Smooth muscle cell (in vitro differentiated cells): ENCODE measurements around the gene FBXO15. TPM values are rescaled to one million over a fixed set of nuclear protein-coding genes. Genes with fewer than 3 reads are reported as not detected.

Experiments
- DNase-seq: peaks from one replicate; lab custom pipeline; 2025; ENCODE audit not compliant: unreplicated experiment; lab: John Stamatoyannopoulos, UW
- H2AFZ ChIP-seq: fragments of 200-600 bp; sonication (generic); 2 replicates; pipeline ENCODE4 v1.6.0; 2016; ENCODE audit warnings: antibody characterized with exemption, low read depth, mild to moderate bottlenecking
- H3F3A ChIP-seq: fragments of 200-600 bp; sonication (generic); 2 replicates; pipeline ENCODE4 v1.6.0; 2017; ENCODE audit warnings: antibody characterized with exemption, low read depth
- H3K27ac ChIP-seq: fragments of 200-600 bp; sonication (generic); 2 replicates; pipeline ENCODE4 v1.5.1; 2016; ENCODE audit warnings: low read depth, mild to moderate bottlenecking
- H3K27me3 ChIP-seq: fragments of 200-600 bp; sonication (generic); 2 replicates; pipeline ENCODE4 v1.6.1; 2016; ENCODE audit warnings: low read depth, mild to moderate bottlenecking
- H3K36me3 ChIP-seq: fragments of 200-600 bp; sonication (generic); 2 replicates; pipeline ENCODE4 v1.5.1; 2016; ENCODE audit warnings: low read depth
- H3K4me1 ChIP-seq: fragments of 200-600 bp; sonication (generic); 2 replicates; pipeline ENCODE4 v1.5.1; 2016; ENCODE audit warnings: low read depth
- H3K4me2 ChIP-seq: fragments of 200-600 bp; sonication (generic); 2 replicates; pipeline ENCODE4 v1.6.0; 2016; ENCODE audit warnings: mild to moderate bottlenecking
- H3K4me3 ChIP-seq: fragments of 200-600 bp; sonication (generic); 2 replicates; pipeline ENCODE4 v1.5.1; 2016; ENCODE audit warnings: mild to moderate bottlenecking
- H3K79me2 ChIP-seq: fragments of 200-600 bp; sonication (generic); 2 replicates; pipeline ENCODE4 v1.6.0; 2016; ENCODE audit warnings: low read depth, mild to moderate bottlenecking
- H3K9ac ChIP-seq: fragments of 200-600 bp; sonication (generic); 2 replicates; pipeline ENCODE4 v1.6.0; 2016; ENCODE audit warnings: low read depth
- H3K9me3 ChIP-seq: fragments of 200-600 bp; sonication (generic); replicated peaks from 2 replicates; pipeline ENCODE4 v1.5.1; 2016; ENCODE audit warnings: low read depth
- H4K20me1 ChIP-seq: fragments of 200-600 bp; sonication (generic); 2 replicates; pipeline ENCODE4 v1.6.0; 2016; ENCODE audit warnings: low read depth
- CTCF ChIP-seq: fragments of 200-600 bp; sonication (generic); IDR thresholded peaks from 2 replicates; pipeline ENCODE4 v1.5.1; 2017; ENCODE audit warnings: borderline replicate concordance, mild to moderate bottlenecking, antibody characterized with exemption; ENCODE audit not compliant: insufficient read depth, poor library complexity, severe bottlenecking
- WGBS: methylation state at CpG from one replicate; pipeline ENCODE4 v1.1.7; 2016; ENCODE audit warnings: low lambda C conversion rate; 5-methylcytosine and 5-hydroxymethylcytosine counted together
- polyA plus RNA-seq: library from polyadenylated mRNA; unstranded; fragments of >200 nt; fragmentation: Nextera tagmentation; extraction: Ambion mirVana; gene quantifications from 2 replicates; pipeline ENCODE4 v1.2.1, GENCODE V29; 2016
- total RNA-seq: library from RNA; depleted of rRNA; stranded (reverse); fragments of >200 nt; gene quantifications from 2 replicates; pipeline ENCODE4 v1.2.3, GENCODE V29; 2014

Gene FBXO15
- total and polyA plus RNA-seq, 2 experiments from 2014 or later = 2.2 to 7.8 TPM

DNA sequence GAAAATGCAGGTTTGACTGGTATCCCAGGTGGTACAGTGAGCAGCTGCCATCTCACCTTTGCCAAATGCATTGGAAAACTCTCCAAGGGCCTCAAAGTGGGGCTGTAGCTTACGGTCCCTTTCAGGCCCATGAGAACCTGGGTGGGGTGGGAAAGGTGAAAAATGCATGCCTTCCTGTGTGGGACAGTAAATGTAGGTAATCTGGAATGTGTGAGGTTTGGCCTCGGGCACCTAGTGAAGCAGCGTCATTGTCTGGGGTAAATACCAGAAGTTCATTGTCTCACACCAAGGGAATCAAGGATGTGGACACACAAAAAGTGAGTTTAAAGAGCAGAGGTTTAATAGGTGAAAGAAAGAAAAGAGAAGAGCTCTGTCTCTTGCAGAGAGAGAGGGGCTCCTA is 37.2 kb upstream of the FBXO15 start:
- H3K4me2 ChIP-seq = no peak overlapping the region
- H3K4me3 ChIP-seq = no peak overlapping the region
- 51% methylated on average over 3 of the region's 3 CpGs for WGBS
- H3K79me2 ChIP-seq = no peaks in the 10 kb centered on the region
- H3K9ac ChIP-seq = no peak overlapping the region
- H3K27me3 ChIP-seq = no peaks in the 10 kb centered on the region
- no peaks in the 10 kb centered on the region for H4K20me1 ChIP-seq
- no peak for TF ChIP-seq CTCF
- H3K27ac ChIP-seq = no peak overlapping the region
- DNase-seq = no peak
- no peak overlapping the region for H2AFZ ChIP-seq
- H3K36me3 ChIP-seq = no peaks in the 10 kb centered on the region
- no peaks in the 10 kb centered on the region for H3F3A ChIP-seq
- no peaks in the 10 kb centered on the region for H3K9me3 ChIP-seq
- H3K4me1 ChIP-seq = peaks cover 7% of the 10 kb centered on the region

DNA sequence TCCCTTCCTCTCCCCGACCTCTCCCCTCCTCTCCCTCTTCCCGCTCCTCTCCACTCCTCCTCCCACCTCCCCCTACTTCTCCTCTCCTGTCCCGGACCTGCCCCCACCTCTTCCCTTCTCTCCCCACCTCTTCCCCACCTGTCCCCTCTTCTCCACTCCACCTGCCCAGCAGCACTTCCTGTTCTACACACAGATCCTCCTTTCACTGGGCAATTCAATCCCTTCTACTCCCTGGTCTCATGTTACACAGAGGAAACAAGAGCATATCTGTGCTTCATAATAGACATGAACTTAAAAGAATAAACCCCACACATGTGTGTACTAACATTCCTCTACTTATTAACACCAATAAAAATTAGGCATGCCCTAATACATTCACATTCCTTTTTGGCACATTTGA is 35.5 kb upstream of the FBXO15 start:
- no CpG with 5 or more reads among the region's 3 CpGs for WGBS
- DNase-seq = no peak
- no peak overlapping the region for H3K9ac ChIP-seq
- peaks cover 7% of the 10 kb centered on the region for H3K4me1 ChIP-seq
- no peak overlapping the region for H3K27ac ChIP-seq
- H3K9me3 ChIP-seq = no peaks in the 10 kb centered on the region
- H3F3A ChIP-seq = no peaks in the 10 kb centered on the region
- H3K36me3 ChIP-seq = no peaks in the 10 kb centered on the region
- no peak overlapping the region for H2AFZ ChIP-seq
- no peaks in the 10 kb centered on the region for H4K20me1 ChIP-seq
- no peak for TF ChIP-seq CTCF
- no peaks in the 10 kb centered on the region for H3K79me2 ChIP-seq
- H3K4me2 ChIP-seq = no peak overlapping the region
- H3K4me3 ChIP-seq = no peak overlapping the region
- H3K27me3 ChIP-seq = no peaks in the 10 kb centered on the region

DNA sequence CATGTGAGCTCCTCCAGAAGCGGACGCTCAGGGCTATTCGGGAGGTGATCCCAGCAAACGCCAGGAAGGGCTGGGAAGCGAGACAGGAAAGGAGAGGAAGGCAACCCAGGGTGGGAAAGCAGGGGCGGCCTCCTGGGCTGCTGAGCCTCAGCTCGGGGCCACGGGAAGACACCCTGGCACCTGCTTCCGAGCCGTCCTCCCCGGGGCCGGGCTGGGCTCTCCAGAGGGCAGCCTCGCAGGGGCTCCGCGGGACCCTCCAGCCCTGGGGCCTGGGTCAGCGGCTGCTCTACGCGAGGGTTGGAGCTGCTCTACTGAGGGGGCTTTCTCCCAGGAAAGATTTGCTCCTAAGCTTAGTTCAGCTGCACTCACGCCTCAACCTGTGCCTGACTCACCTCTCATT is 34.7 kb upstream of the FBXO15 start:
- TF ChIP-seq CTCF = no peak
- Histone ChIP-seq H3K9me3 (no peaks in the 10 kb centered on the region), H3K79me2 (no peaks in the 10 kb centered on the region), H3K27ac (no peak overlapping the region), H3K9ac (no peak overlapping the region), H3F3A (no peaks in the 10 kb centered on the region), H3K27me3 (no peaks in the 10 kb centered on the region), H3K4me3 (no peak overlapping the region), H4K20me1 (no peaks in the 10 kb centered on the region), H3K4me2 (no peak overlapping the region), H3K4me1 (peaks cover 7% of the 10 kb centered on the region), H2AFZ (no peak overlapping the region), H3K36me3 (no peaks in the 10 kb centered on the region)
- 94% methylated on average over 19 of the region's 19 CpGs for WGBS
- DNase-seq = no peak

DNA sequence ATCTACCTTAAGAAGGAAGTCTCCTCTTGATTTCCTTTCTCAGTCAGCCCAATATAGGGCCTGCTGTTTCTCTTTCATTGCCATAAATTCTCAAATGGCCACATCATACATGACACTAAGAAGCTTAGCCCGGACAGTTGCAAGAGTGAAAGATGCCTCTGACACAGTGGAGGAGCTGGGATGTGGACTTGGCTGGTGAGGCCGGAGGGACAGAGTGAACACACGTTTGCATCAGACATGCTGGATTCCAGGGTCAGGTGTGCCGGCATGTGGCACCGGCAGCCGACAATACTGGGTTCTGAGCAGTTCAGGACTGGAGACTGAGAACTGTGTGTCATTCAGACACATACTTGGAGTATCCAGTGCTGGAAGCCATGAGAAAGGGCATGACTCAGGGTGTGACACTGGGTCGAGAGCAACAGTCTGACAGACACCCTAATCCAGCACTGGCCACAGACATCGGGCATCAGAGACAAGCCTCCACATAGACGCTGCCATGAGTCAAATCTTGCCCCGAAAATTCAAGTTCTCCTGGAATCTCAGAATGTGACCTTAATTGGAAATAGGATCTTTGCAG is 32.1 kb upstream of the FBXO15 start:
- no peaks in the 10 kb centered on the region for H3K9me3 ChIP-seq
- no peaks in the 10 kb centered on the region for H4K20me1 ChIP-seq
- no peak overlapping the region for H3K4me2 ChIP-seq
- no peak overlapping the region for H2AFZ ChIP-seq
- 77% methylated on average over 10 of the region's 10 CpGs for WGBS
- no peaks in the 10 kb centered on the region for H3K79me2 ChIP-seq
- peak overlapping the region; percentile 52 for H3K27ac ChIP-seq
- H3K9ac ChIP-seq = no peak overlapping the region
- H3K27me3 ChIP-seq = peaks cover 2% of the 10 kb centered on the region
- DNase-seq = no peak
- no peak for TF ChIP-seq CTCF
- no peak overlapping the region for H3K4me3 ChIP-seq
- H3K4me1 ChIP-seq = peaks cover 7% of the 10 kb centered on the region
- no peaks in the 10 kb centered on the region for H3K36me3 ChIP-seq
- H3F3A ChIP-seq = no peaks in the 10 kb centered on the region
